Testis (tissue), 5 donors: ENCODE results near the gene TNRC18. TPM values are rescaled to one million over a fixed set of nuclear protein-coding genes. Genes with fewer than 3 reads are reported as not detected.
A peak's percentile ranks its signal among the peaks of the same experiment; 100 is the strongest.
"Not testable (repeated sequence)": the region's sequence is repeated elsewhere in the genome, so short reads cannot be mapped to it uniquely, and the experiment has no call there.

Experiments used
- DNase-seq: peaks from one replicate; pipeline ENCODE4 v3.0.0-alpha.2; 2019
- H3K27ac ChIP-seq, 2 donors: fragments of 200-600 bp; sonication (generic); one replicate each; pipeline ENCODE4 v1.5.1; 2019
- H3K27me3 ChIP-seq: fragments of 200-600 bp; sonication (generic); one replicate; pipeline ENCODE4 v1.5.1; 2019
- H3K36me3 ChIP-seq: fragments of 200-600 bp; sonication (generic); one replicate; pipeline ENCODE4 v1.5.1; 2017; ENCODE audit warnings: low read depth; ENCODE audit errors: missing control alignments
- H3K4me1 ChIP-seq: fragments of 200-600 bp; sonication (generic); one replicate; pipeline ENCODE4 v1.5.1; 2019
- H3K4me3 ChIP-seq, 2 donors: fragments of 200-600 bp; sonication (generic); one replicate each; pipeline ENCODE4 v1.5.1; 2017 to 2019
- H3K9me3 ChIP-seq: fragments of 200-600 bp; sonication (generic); one replicate; pipeline ENCODE4 v1.5.1; 2017
- POLR2A ChIP-seq: fragments of 450-650 bp; IDR thresholded peaks from one replicate; pipeline ENCODE4 v1.6.1; 2017; ENCODE audit warnings: antibody characterized with exemption, mild to moderate bottlenecking, moderate library complexity
- WGBS, 2 donors: methylation state at CpG; one replicate each; pipeline ENCODE4 v1.1.5; 2018; 5-methylcytosine and 5-hydroxymethylcytosine counted together
- intact Hi-C: fragments of 100-400 bp; cut with DNase I; formaldehyde crosslinking; loops from one replicate; pipeline ENCODE4 v1.15.1; 2023; ENCODE audit warnings: low total_unique reads
- long read RNA-seq, 2 donors: transcript quantifications; one replicate each; lab custom pipeline, GENCODE V29; 2026
- polyA plus RNA-seq: library from polyadenylated mRNA; stranded (reverse); fragments of 350-450 nt; fragmentation: Illumina TruSeq; extraction: RNeasy Lipid Tissue Mini Kit (QIAGEN cat#74804); gene quantifications from one replicate; pipeline ENCODE4 v1.2.3, GENCODE V29; 2014; ENCODE audit warnings: low read depth, low replicate concordance; ENCODE audit not compliant: insufficient read depth
- total RNA-seq, 2 donors: library from RNA; depleted of rRNA; stranded (reverse); fragments of >200 nt; gene quantifications; one replicate each; pipeline ENCODE4 v1.2.3, GENCODE V29; 2016
- TF ChIP-seq, protein P1 (sequence below), 3 experiments: fragments of 450-650 bp in 2 of 3; fragments of 200-600 bp in 1 of 3; sonication (generic) in 1 of 3; IDR thresholded peaks; one replicate each; pipeline ENCODE4 v1.5.1; 2016 to 2019; ENCODE audit warnings: antibody characterized with exemption in 3 of 3, mild to moderate bottlenecking in 2 of 3, moderate library complexity in 1 of 3

Gene TNRC18, protein sequence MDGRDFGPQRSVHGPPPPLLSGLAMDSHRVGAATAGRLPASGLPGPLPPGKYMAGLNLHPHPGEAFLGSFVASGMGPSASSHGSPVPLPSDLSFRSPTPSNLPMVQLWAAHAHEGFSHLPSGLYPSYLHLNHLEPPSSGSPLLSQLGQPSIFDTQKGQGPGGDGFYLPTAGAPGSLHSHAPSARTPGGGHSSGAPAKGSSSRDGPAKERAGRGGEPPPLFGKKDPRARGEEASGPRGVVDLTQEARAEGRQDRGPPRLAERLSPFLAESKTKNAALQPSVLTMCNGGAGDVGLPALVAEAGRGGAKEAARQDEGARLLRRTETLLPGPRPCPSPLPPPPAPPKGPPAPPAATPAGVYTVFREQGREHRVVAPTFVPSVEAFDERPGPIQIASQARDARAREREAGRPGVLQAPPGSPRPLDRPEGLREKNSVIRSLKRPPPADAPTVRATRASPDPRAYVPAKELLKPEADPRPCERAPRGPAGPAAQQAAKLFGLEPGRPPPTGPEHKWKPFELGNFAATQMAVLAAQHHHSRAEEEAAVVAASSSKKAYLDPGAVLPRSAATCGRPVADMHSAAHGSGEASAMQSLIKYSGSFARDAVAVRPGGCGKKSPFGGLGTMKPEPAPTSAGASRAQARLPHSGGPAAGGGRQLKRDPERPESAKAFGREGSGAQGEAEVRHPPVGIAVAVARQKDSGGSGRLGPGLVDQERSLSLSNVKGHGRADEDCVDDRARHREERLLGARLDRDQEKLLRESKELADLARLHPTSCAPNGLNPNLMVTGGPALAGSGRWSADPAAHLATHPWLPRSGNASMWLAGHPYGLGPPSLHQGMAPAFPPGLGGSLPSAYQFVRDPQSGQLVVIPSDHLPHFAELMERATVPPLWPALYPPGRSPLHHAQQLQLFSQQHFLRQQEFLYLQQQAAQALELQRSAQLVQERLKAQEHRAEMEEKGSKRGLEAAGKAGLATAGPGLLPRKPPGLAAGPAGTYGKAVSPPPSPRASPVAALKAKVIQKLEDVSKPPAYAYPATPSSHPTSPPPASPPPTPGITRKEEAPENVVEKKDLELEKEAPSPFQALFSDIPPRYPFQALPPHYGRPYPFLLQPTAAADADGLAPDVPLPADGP (N-terminal part only)
- total RNA-seq (100 to 1,000 TPM; 117 to 128 TPM), polyA plus RNA-seq (56.2 TPM)
- long read RNA-seq, donor 1, partial matches to known transcripts = 7 of 10 reads
- long read RNA-seq, donor 1, other reads (novel, unspliced or antisense) = 0 of 10 reads
- long read RNA-seq, donor 2, partial matches to known transcripts = 13 of 14 reads
- long read RNA-seq, donor 2, other reads (novel, unspliced or antisense) = 0 of 14 reads

DNA sequence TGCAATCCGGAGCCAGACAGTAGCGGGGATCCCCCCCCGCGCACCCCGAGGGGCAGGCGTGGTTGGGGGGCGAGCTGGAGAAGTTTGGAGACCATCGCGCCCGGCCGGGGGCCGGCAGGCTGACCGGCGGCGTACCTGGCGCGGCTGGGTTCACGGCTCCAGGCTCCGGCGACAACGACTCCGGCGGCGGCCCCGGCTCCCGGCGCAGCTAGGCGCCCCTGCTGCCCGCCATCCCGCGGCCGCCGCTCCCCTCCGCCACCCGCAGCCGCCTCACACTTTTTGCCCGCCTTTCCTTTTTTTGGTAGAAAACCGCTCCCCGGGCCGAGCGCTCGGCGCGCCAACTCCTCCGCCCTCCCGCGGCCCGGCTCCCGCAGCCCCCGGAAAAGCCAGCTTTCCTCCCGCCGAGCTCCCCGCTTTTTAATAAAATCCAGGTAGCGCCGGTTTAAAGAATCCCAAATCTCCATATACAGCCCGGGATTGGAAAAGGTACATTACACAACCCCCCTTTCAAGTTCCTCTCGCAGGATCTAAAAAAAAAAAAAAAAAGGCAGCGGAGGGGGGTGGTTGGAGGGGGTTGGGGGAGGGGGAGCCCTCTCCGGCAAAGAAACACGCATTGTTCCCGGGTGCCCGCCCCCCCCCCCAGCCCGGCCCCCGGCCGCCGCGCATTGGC lies at the start of gene TNRC18:
TNRC18 (minus strand) TSS at position 529 of the 670 bp plus-strand sequence. CDS start 2,588 bp downstream, outside the sequence.
- TF ChIP-seq, protein P1, sequence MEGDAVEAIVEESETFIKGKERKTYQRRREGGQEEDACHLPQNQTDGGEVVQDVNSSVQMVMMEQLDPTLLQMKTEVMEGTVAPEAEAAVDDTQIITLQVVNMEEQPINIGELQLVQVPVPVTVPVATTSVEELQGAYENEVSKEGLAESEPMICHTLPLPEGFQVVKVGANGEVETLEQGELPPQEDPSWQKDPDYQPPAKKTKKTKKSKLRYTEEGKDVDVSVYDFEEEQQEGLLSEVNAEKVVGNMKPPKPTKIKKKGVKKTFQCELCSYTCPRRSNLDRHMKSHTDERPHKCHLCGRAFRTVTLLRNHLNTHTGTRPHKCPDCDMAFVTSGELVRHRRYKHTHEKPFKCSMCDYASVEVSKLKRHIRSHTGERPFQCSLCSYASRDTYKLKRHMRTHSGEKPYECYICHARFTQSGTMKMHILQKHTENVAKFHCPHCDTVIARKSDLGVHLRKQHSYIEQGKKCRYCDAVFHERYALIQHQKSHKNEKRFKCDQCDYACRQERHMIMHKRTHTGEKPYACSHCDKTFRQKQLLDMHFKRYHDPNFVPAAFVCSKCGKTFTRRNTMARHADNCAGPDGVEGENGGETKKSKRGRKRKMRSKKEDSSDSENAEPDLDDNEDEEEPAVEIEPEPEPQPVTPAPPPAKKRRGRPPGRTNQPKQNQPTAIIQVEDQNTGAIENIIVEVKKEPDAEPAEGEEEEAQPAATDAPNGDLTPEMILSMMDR (IDR thresholded peaks at IDR 0.05) = no peak
- TF ChIP-seq POLR2A = no peak
- H3K4me1 ChIP-seq = peaks cover 10% of the 10 kb centered on the region
- H3K9me3 ChIP-seq = no peaks in the 10 kb centered on the region
- H3K27ac ChIP-seq = peak within 1 kb of the TSS; percentile 97 to 100
- H3K27me3 ChIP-seq = no peaks in the 10 kb centered on the region
- intact Hi-C loops = no loop called here
- H3K4me3 ChIP-seq = peak within 1 kb of the TSS; percentile 86 to 94
- no peaks in the 10 kb centered on the region for H3K36me3 ChIP-seq
- DNase-seq = peak; percentile 43
- 0 to 1% methylated on average over 50 to 66 of the region's 67 CpGs for WGBS, 2 donors

DNA sequence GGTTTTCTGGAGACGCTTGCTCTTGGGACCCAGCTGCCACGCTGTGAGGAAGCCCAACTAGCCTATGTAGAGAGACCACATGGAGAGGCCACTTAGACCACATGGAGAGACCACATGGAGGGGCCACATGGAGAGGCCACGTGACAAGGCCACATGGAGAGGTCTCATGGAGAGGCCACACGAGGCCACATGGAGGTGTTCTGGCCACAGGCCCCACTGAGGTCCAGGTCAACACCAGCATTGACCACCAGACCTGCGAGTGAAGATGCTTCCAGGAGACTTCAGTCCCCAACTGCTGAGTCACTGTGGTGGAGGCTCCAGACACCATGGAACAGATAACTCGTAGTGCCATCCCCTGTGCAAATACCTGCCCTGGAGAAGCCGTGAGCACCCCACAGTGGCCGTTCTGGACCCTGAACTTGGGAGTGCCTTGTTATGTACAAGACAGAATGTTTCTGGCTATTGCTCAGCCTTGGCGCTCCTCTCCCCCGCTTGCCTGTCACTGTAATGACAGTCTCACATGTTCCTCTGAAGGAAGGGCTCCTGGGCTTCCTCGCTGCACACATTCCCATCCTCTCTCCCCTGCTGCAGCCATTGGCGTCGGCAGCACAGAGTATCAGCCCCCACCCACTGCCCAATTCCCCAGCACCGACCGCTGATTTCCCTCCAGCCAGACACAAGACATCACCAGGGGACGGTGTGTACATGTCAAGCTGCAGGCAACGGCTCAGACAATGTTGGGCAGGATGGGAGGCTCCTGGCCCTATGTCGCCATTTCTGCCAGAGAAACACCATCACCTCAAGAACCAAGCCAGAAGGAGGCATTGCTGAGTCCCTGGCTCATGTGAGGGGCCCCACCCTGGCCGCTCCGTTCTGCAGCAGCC lies 49.0 kb upstream of the TNRC18 start:
- H3K4me1 ChIP-seq = peaks cover 5% of the 10 kb centered on the region
- H3K27me3 ChIP-seq = no peaks in the 10 kb centered on the region
- no peak overlapping the region for H3K27ac ChIP-seq
- TF ChIP-seq, protein P1 (IDR thresholded peaks at IDR 0.05) = no peak
- TF ChIP-seq POLR2A = no peak
- H3K9me3 ChIP-seq = no peaks in the 10 kb centered on the region
- no peak overlapping the region for H3K4me3 ChIP-seq
- WGBS, 2 donors = 96% methylated on average over 5 to 20 of the region's 20 CpGs
- no peaks in the 10 kb centered on the region for H3K36me3 ChIP-seq
- no peak for DNase-seq
- intact Hi-C loops = no loop called here

DNA sequence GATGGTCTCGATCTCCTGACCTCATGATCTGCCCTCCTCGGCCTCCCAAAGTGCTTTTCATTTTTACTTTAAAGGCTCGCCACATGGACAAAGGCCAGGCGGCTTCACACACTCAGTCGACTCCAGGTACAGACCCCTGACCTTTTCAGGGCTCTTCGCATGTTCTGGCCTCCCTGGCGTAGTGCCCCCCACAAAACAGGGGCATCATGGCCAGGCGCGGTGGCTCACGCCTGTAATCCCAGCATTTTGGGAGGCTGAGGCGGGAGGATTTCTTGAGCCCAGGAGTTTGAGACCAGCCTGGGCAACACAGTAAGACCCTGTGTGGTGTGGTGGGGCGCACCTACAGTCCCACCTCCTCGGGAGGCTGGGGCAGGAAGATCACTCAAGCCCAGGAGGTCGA lies 48.0 kb upstream of the TNRC18 start:
- DNase-seq, H3K9me3 ChIP-seq, intact Hi-C loops, H3K4me1 ChIP-seq, H3K4me3 ChIP-seq, H3K36me3 ChIP-seq, H3K27ac ChIP-seq, H3K27me3 ChIP-seq: not testable (repeated sequence)
- WGBS, 2 donors = 85 to 90% methylated on average over 14 of the region's 14 CpGs

DNA sequence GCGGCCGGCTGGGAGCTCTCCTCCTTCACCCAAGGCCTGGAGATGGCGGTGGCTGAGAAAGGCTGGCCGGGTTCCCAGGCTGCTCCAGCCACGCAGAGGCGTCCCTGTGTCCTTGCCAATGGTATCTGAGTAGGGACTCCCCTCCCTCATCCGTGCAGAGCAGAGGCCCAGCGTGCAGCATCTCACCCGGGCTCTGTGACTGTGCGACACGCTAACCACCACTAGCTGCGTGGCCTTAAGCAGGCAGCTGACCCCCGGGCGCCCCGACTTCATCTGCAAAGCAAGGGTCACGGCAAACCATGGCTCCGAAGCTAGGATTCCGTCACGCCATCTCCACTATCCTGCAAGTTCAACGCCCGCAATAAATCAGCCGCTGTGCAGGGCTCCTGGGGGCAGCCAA lies 47.2 kb upstream of the TNRC18 start:
- DNase-seq = peak; percentile 88
- no peak overlapping the region for H3K27ac ChIP-seq
- intact Hi-C loops = no loop called here
- TF ChIP-seq, protein P1 (IDR thresholded peaks at IDR 0.05) = no peak
- no peak for TF ChIP-seq POLR2A
- H3K4me1 ChIP-seq = peaks cover 5% of the 10 kb centered on the region
- H3K27me3 ChIP-seq = no peaks in the 10 kb centered on the region
- 37 to 50% methylated on average over 18 to 22 of the region's 22 CpGs for WGBS, 2 donors
- no peak overlapping the region for H3K4me3 ChIP-seq
- H3K36me3 ChIP-seq = no peaks in the 10 kb centered on the region
- no peaks in the 10 kb centered on the region for H3K9me3 ChIP-seq
